ENCODE data around the gene HOTAIR.

Gene HOTAIR

GRCh38 chr12:54000116-54001114 is 25.7 kb upstream of the HOTAIR start, which contains the start of gene HOXC9:
HOXC9 (plus strand) TSS chr12:54000161; CDS start chr12:54000189, 28 bp downstream.
- DNase-seq (ENCODE audit: low spot score) = no peak

- DNase-seq (ENCODE audit: low spot score) = peak; percentile 91
These were observed 24.9 kb upstream of the HOTAIR start for GRCh38 chr12:53999559-54000115.

- DNase-seq (ENCODE audit: low spot score) = no peak
These were observed 24.1 kb upstream of the HOTAIR start for GRCh38 chr12:53998900-53999236.

- no peak for DNase-seq (ENCODE audit: low spot score)
These were observed 23.6 kb upstream of the HOTAIR start for GRCh38 chr12:53998110-53998899.

GRCh38 chr12:53997204-53998109 is 22.7 kb upstream of the HOTAIR start:
- no peak for DNase-seq (ENCODE audit: low spot score)

GRCh38 chr12:53996240-53997203 is 21.8 kb upstream of the HOTAIR start:
- DNase-seq (ENCODE audit: low spot score) = no peak

GRCh38 chr12:53995378-53996239 is 20.9 kb upstream of the HOTAIR start:
- peak; percentile 88 for DNase-seq (ENCODE audit: low spot score)

- no peak for DNase-seq (ENCODE audit: low spot score)
These were observed 20.2 kb upstream of the HOTAIR start for GRCh38 chr12:53995002-53995377.

- peak; percentile 75 for DNase-seq (ENCODE audit: low spot score)
These were observed 19.7 kb upstream of the HOTAIR start for GRCh38 chr12:53994264-53995001.

GRCh38 chr12:53994009-53994263 is 19.2 kb upstream of the HOTAIR start:
- no peak for DNase-seq (ENCODE audit: low spot score)

GRCh38 chr12:53993162-53994008 is 18.6 kb upstream of the HOTAIR start:
- DNase-seq (ENCODE audit: low spot score) = no peak

- no peak for DNase-seq (ENCODE audit: low spot score)
These were observed 17.7 kb upstream of the HOTAIR start for GRCh38 chr12:53992377-53992889.

GRCh38 chr12:53991077-53991460 is 16.3 kb upstream of the HOTAIR start:
- DNase-seq (ENCODE audit: low spot score) = no peak

- DNase-seq (ENCODE audit: low spot score) = no peak
These were observed 15.7 kb upstream of the HOTAIR start for GRCh38 chr12:53990311-53991076.

GRCh38 chr12:53989227-53990113 is 14.7 kb upstream of the HOTAIR start:
- no peak for DNase-seq (ENCODE audit: low spot score)
